OCI-LY3 (cell line): Measurements from ENCODE around the gene RAB36.

ENCODE experiments used
- H2AFZ ChIP-seq: fragments of 200-600, 300-600 bp; shearing (Covaris generic); 2 replicates; pipeline ENCODE4 v1.6.0; 2014; ENCODE audit warnings: antibody characterized with exemption, low read depth, low read length
- H3K27ac ChIP-seq: fragments of 200-600, 300-600 bp; sonication (generic); 2 replicates; pipeline ENCODE4 v1.5.1; 2014; ENCODE audit warnings: mild to moderate bottlenecking, low read length, moderate library complexity, mixed read lengths
- H3K27me3 ChIP-seq: fragments of 200-600, 300-600 bp; sonication (generic); 2 replicates; pipeline ENCODE4 v1.6.1; 2014; ENCODE audit warnings: low read depth, low read length, mixed read lengths
- H3K36me3 ChIP-seq: fragments of 200-600, 300-600 bp; sonication (generic); replicated peaks from 2 replicates; pipeline ENCODE3; 2014; ENCODE audit warnings: low read depth, low read length, mixed read lengths
- H3K4me1 ChIP-seq: fragments of 300-600, 200-600 bp; sonication (generic); 2 replicates; pipeline ENCODE4 v1.6.1; 2014; ENCODE audit warnings: low read length, mixed read lengths
- H3K4me2 ChIP-seq: fragments of 200-600, 300-600 bp; sonication (generic); 2 replicates; pipeline ENCODE4 v1.6.1; 2014; ENCODE audit warnings: low read length, mixed read lengths
- H3K4me3 ChIP-seq: fragments of 300-600, 200-600 bp; sonication (generic); 2 replicates; pipeline ENCODE4 v1.5.1; 2014; ENCODE audit warnings: antibody characterized with exemption, mild to moderate bottlenecking, low read length, moderate library complexity
- H3K79me2 ChIP-seq: fragments of 300-600, 200-600 bp; shearing (Covaris generic); 2 replicates; pipeline ENCODE4 v1.6.1; 2014; ENCODE audit warnings: mild to moderate bottlenecking, low read length, mixed read lengths
- H3K9ac ChIP-seq: fragments of 300-600, 200-600 bp; shearing (Covaris generic); 2 replicates; pipeline ENCODE4 v1.6.0; 2014; ENCODE audit warnings: mild to moderate bottlenecking, low read length, moderate library complexity
- H3K9me3 ChIP-seq: fragments of 200-600, 300-600 bp; shearing (Covaris generic); 2 replicates; pipeline ENCODE4 v1.6.1; 2014; ENCODE audit warnings: low read length, mixed read lengths; ENCODE audit not compliant: insufficient read depth
- H4K20me1 ChIP-seq: fragments of 200-600, 300-600 bp; sonication (generic); 2 replicates; pipeline ENCODE4 v1.6.1; 2016; ENCODE audit warnings: low read length, mixed read lengths; ENCODE audit not compliant: insufficient read depth
- EZH2phosphoT487 ChIP-seq: fragments of 200-600 bp; shearing (Covaris generic); IDR thresholded peaks from 2 replicates; pipeline ENCODE4 v1.6.1; 2018; ENCODE audit warnings: antibody characterized with exemption, mixed run types, low read depth
- TF ChIP-seq, protein P1 (sequence below): fragments of 200-600, 300-600 bp; sonication (generic); IDR thresholded peaks from 2 replicates; pipeline ENCODE4 v1.5.1; 2014; ENCODE audit warnings: antibody characterized with exemption, low read length, low read depth

RAB36 gene

DNA sequence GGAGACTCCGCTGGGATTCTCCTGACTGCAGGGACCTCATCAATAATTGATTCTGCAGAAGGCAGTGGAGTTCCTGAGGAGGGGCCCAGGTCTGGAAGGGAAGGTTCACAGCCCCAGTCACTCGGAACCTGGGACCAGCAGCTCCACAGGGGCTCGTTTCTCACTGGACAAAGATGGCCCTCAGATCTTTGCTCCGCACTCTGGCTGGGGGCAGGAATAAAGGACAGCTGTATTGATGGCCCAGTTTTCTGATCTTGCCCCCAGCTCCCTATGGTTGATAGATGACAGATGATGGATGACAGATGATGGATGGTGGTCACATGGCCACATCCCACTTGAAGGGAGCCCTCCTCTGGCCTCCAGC, 23.7 kb downstream of the RAB36 start:
- TF ChIP-seq, protein P1, sequence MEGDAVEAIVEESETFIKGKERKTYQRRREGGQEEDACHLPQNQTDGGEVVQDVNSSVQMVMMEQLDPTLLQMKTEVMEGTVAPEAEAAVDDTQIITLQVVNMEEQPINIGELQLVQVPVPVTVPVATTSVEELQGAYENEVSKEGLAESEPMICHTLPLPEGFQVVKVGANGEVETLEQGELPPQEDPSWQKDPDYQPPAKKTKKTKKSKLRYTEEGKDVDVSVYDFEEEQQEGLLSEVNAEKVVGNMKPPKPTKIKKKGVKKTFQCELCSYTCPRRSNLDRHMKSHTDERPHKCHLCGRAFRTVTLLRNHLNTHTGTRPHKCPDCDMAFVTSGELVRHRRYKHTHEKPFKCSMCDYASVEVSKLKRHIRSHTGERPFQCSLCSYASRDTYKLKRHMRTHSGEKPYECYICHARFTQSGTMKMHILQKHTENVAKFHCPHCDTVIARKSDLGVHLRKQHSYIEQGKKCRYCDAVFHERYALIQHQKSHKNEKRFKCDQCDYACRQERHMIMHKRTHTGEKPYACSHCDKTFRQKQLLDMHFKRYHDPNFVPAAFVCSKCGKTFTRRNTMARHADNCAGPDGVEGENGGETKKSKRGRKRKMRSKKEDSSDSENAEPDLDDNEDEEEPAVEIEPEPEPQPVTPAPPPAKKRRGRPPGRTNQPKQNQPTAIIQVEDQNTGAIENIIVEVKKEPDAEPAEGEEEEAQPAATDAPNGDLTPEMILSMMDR: no peak
- no peak for TF ChIP-seq EZH2phosphoT487
- no peak overlapping the region for H3K4me2 ChIP-seq
- no peak overlapping the region for H3K9ac ChIP-seq

DNA sequence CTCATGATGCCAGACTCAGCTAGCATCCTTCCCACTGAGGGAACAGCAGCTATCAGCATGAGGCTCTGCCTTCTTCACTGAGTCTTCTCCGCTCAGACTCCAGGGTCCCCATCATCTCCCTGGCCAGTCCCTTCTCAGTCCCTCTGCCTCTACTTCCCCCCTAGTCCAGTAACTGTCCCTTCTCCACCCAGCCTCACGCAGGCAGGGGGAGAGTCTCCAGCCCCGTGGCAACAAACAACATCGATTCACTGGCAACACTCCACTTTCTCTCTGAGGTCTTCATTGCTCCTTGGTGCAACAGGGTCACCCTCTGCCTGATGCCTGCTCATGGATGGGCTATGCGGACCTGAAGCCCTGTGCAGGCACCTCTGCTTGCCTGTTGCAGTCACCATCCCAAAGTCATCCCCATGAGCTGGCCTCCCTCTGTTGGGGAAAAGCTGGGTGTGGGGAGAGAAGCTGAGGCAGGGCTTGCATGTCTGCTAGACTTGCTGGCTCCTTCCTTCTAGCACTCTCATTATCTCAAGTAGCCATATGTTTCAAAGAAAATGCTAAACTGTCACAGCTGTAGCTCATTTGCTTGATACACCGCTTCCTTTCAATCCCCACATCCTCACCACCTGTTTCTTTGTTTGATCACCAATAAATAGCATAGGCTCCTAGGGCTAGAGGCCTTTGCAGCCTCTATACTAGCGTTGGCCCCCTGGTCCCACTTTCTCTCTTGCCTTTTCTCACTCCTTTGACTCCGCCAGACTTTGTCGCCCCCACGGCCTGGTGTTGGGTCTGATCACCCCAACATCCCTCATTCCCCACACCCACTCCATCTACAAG, 30.8 kb downstream of the RAB36 start:
- H3K27me3 ChIP-seq: no peaks in the 10 kb centered on the region
- no peaks in the 10 kb centered on the region for H3K36me3 ChIP-seq
- 0 out of 2 replicates have a peak, but pooled peaks cover 4% of the 10 kb centered on the region for H3K4me1 ChIP-seq
- no peaks in the 10 kb centered on the region for H4K20me1 ChIP-seq
- no peak for TF ChIP-seq EZH2phosphoT487
- TF ChIP-seq, protein P1: no peak
- no peak overlapping the region for H3K9ac ChIP-seq
- no peak overlapping the region for H2AFZ ChIP-seq
- peaks cover 13% of the 10 kb centered on the region; the same call in 1 of the 2 replicates for H3K9me3 ChIP-seq
- no peaks in the 10 kb centered on the region for H3K79me2 ChIP-seq
- H3K4me3 ChIP-seq: no peak overlapping the region
- no peak overlapping the region for H3K4me2 ChIP-seq
- no peak overlapping the region for H3K27ac ChIP-seq

More for the DNA sequence above, 23.7 kb downstream of the RAB36 start:
- Histone ChIP-seq H3K4me1 (no peaks in the 10 kb centered on the region), H3K27me3 (peaks cover 13% of the 10 kb centered on the region), H3K27ac (no peak overlapping the region), H2AFZ (no peak overlapping the region), H4K20me1 (no peaks in the 10 kb centered on the region), H3K36me3 (no peaks in the 10 kb centered on the region), H3K79me2 (no peaks in the 10 kb centered on the region), H3K9me3 (no peaks in the 10 kb centered on the region), H3K4me3 (no peak overlapping the region)

DNA sequence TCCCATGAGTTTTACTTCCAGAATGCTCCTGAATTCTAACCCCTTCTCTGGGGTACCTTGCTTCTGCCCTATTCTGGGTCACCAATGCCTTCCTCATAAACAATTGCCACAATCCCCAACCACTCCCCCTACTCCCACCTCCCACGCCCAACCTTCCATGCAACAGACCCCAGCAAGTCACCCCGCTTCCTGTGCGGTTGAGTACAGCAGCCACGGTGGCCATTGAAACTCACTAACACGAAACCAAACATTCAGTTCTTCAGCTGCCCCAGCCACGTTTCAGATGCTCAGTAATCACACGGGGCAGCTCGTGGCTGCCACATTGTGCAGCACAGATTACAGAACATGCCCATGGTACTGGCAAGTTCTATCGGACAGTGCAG, 31.4 kb downstream of the RAB36 start:
- H3K9me3 ChIP-seq: peaks cover 13% of the 10 kb centered on the region; the same call in 1 of the 2 replicates
- H3K4me3 ChIP-seq: no peak overlapping the region
- no peaks in the 10 kb centered on the region for H3K36me3 ChIP-seq
- H3K79me2 ChIP-seq: no peaks in the 10 kb centered on the region
- H4K20me1 ChIP-seq: no peaks in the 10 kb centered on the region
- H3K4me1 ChIP-seq: 0 out of 2 replicates have a peak, but pooled peaks cover 4% of the 10 kb centered on the region
- no peak overlapping the region for H3K27ac ChIP-seq
- H3K9ac ChIP-seq: no peak overlapping the region
- H2AFZ ChIP-seq: no peak overlapping the region
- no peaks in the 10 kb centered on the region for H3K27me3 ChIP-seq
- TF ChIP-seq, protein P1: no peak
- no peak for TF ChIP-seq EZH2phosphoT487
- H3K4me2 ChIP-seq: no peak overlapping the region

DNA sequence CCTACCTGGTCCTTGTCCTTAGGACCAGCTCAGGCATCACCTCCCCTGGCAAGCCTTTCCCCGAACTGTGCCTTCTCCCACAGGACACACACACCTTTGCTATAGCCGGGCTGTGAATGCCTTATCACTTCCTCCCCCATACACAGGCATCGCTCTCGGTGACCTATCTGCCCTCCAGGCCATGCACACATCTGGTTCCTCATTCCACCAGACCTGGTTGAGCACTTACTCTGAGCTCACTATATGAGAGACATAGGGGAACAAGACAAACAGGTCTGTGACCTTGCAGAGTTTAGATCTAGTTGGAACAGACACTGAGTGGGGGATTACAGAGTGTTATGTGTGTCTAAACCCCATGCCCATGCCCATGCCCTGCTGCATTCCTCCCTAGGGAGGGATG, 31.9 kb downstream of the RAB36 start:
- Histone ChIP-seq H3K4me3 (no peak overlapping the region), H3K27me3 (no peaks in the 10 kb centered on the region), H3K27ac (no peak overlapping the region), H3K36me3 (no peaks in the 10 kb centered on the region), H4K20me1 (no peaks in the 10 kb centered on the region), H2AFZ (no peak overlapping the region), H3K4me1 (peaks cover 8% of the 10 kb centered on the region; the same call in 1 of the 2 replicates), H3K9me3 (peaks cover 13% of the 10 kb centered on the region; the same call in 1 of the 2 replicates), H3K4me2 (no peak overlapping the region), H3K9ac (no peak overlapping the region), H3K79me2 (no peaks in the 10 kb centered on the region)
- no peak for TF ChIP-seq EZH2phosphoT487
- TF ChIP-seq, protein P1: no peak
